Gastrocnemius medialis (tissue), 4 donors: ENCODE results near the gene SUOX. TPM values are rescaled to one million over a fixed set of nuclear protein-coding genes. Genes with fewer than 3 reads are reported as not detected.

ENCODE experiments used
- ATAC-seq, 2 donors: fragments of 150-250 bp; one replicate each; pipeline ENCODE4 v1.9.1; 2016
- DNase-seq, 2 donors: peaks; one replicate each; pipeline ENCODE4 v3.0.0-alpha.2; 2019
- H3K27ac ChIP-seq, 4 donors: fragments of 200-600 bp; sonication (generic); 1 replicate in 1 of 4; 2 replicates in 3 of 4; pipeline ENCODE4 v1.5.1; 2016 to 2018; ENCODE audit warnings: mild to moderate bottlenecking in 2 of 4, moderate library complexity in 1 of 4
- H3K27me3 ChIP-seq, 3 donors: fragments of 200-600 bp; sonication (generic) in 2 of 3; 1 replicate in 1 of 3; 2 replicates in 2 of 3; pipeline versions ENCODE4 v1.5.1 to v1.6.0; 2016 to 2019; ENCODE audit warnings: mild to moderate bottlenecking in 1 of 3, moderate library complexity in 1 of 3
- H3K36me3 ChIP-seq, 2 donors: fragments of 200-600 bp; sonication (generic) in 1 of 2; one replicate each; pipeline ENCODE4 v1.5.1; 2017 to 2018
- H3K4me1 ChIP-seq, 2 donors: fragments of 200-600 bp; sonication (generic) in 1 of 2; one replicate each; pipeline ENCODE4 v1.5.1; 2016 to 2017; ENCODE audit warnings: mild to moderate bottlenecking in 2 of 2
- H3K4me3 ChIP-seq, 4 donors: fragments of 200-600 bp; sonication (generic) in 3 of 4; 1 replicate in 1 of 4; 2 replicates in 3 of 4; pipeline ENCODE4 v1.5.1; 2016 to 2019; ENCODE audit warnings: mild to moderate bottlenecking in 2 of 4
- H3K9me3 ChIP-seq, 3 donors: fragments of 200-600 bp; sonication (generic) in 2 of 3; 1 replicate in 1 of 3; 2 replicates in 2 of 3; pipeline ENCODE4 v1.5.1; 2016 to 2019
- POLR2A ChIP-seq, 2 donors: fragments of 450-650 bp; IDR thresholded peaks; one replicate each; pipeline ENCODE4 v1.6.1; 2017; ENCODE audit warnings: antibody characterized with exemption in 2 of 2, mild to moderate bottlenecking in 2 of 2, moderate library complexity in 2 of 2
- in situ Hi-C, 4 donors: fragments of 200-750 bp; cut with MboI; loops; one replicate each; pipeline versions ENCODE4 v1.15.0 to v1.8.0; 2017; ENCODE audit warnings: low sequenced_read_pairs in 4 of 4
- intact Hi-C: fragments of 100-400 bp; cut with DNase I; formaldehyde crosslinking; loops from one replicate; pipeline ENCODE4 v1.15.1; 2023; ENCODE audit warnings: low total_unique reads
- total RNA-seq, 4 donors: library from RNA; depleted of rRNA; stranded (reverse); fragments of >200 nt; gene quantifications; one replicate each; pipeline versions ENCODE4 v1.1.0 to v1.2.3, GENCODE V29; 2016
- TF ChIP-seq, protein P1 (sequence below), 5 experiments: fragments of 450-650 bp in 3 of 5; fragments of 200-600 bp in 2 of 5; sonication (generic) in 2 of 5; IDR thresholded peaks in 4 of 5; conservative IDR thresholded peaks in 1 of 5; 1 replicate in 4 of 5; 2 replicates in 1 of 5; pipeline ENCODE4 v1.5.1; 2016 to 2019; ENCODE audit warnings: antibody characterized with exemption in 5 of 5, mild to moderate bottlenecking in 3 of 5, moderate library complexity in 3 of 5

Gene SUOX
- total RNA-seq, 4 donors from 2014 or later, result 10.1 to 28.1 (median 18.9) TPM

DNA sequence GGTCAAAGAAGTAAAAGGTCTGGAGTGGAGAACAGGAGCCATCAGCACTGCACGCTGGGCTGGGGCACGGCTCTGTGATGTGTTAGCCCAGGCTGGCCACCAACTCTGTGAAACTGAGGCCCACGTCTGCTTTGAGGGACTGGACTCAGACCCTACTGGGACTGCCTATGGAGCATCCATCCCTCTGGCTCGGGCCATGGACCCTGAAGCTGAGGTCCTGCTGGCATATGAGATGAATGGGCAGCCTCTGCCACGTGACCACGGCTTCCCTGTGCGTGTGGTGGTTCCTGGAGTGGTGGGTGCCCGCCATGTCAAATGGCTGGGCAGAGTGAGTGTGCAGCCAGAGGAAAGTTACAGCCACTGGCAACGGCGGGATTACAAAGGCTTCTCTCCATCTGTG is 7.1 kb downstream of the SUOX start:
- H3K4me3 ChIP-seq, result no peak overlapping the region
- no peaks in the 10 kb centered on the region for H3K27me3 ChIP-seq
- ATAC-seq (no peak), DNase-seq (no peak)
- peaks cover 7 to 10% of the 10 kb centered on the region in 2 donors for H3K4me1 ChIP-seq
- intact Hi-C loops, result no loop called here
- TF ChIP-seq, protein P1, sequence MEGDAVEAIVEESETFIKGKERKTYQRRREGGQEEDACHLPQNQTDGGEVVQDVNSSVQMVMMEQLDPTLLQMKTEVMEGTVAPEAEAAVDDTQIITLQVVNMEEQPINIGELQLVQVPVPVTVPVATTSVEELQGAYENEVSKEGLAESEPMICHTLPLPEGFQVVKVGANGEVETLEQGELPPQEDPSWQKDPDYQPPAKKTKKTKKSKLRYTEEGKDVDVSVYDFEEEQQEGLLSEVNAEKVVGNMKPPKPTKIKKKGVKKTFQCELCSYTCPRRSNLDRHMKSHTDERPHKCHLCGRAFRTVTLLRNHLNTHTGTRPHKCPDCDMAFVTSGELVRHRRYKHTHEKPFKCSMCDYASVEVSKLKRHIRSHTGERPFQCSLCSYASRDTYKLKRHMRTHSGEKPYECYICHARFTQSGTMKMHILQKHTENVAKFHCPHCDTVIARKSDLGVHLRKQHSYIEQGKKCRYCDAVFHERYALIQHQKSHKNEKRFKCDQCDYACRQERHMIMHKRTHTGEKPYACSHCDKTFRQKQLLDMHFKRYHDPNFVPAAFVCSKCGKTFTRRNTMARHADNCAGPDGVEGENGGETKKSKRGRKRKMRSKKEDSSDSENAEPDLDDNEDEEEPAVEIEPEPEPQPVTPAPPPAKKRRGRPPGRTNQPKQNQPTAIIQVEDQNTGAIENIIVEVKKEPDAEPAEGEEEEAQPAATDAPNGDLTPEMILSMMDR (IDR thresholded peaks at IDR 0.05 in 4 of 5, conservative IDR thresholded peaks at IDR 0.05 in 1 of 5), result no peak
- TF ChIP-seq POLR2A (IDR thresholded peaks at IDR 0.05), result no peak
- in situ Hi-C loops, result no loop called here
- H3K9me3 ChIP-seq, result no peaks in the 10 kb centered on the region
- H3K27ac ChIP-seq, result no peak overlapping the region
- peaks cover 0 to 8% of the 10 kb centered on the region in 2 donors for H3K36me3 ChIP-seq

DNA sequence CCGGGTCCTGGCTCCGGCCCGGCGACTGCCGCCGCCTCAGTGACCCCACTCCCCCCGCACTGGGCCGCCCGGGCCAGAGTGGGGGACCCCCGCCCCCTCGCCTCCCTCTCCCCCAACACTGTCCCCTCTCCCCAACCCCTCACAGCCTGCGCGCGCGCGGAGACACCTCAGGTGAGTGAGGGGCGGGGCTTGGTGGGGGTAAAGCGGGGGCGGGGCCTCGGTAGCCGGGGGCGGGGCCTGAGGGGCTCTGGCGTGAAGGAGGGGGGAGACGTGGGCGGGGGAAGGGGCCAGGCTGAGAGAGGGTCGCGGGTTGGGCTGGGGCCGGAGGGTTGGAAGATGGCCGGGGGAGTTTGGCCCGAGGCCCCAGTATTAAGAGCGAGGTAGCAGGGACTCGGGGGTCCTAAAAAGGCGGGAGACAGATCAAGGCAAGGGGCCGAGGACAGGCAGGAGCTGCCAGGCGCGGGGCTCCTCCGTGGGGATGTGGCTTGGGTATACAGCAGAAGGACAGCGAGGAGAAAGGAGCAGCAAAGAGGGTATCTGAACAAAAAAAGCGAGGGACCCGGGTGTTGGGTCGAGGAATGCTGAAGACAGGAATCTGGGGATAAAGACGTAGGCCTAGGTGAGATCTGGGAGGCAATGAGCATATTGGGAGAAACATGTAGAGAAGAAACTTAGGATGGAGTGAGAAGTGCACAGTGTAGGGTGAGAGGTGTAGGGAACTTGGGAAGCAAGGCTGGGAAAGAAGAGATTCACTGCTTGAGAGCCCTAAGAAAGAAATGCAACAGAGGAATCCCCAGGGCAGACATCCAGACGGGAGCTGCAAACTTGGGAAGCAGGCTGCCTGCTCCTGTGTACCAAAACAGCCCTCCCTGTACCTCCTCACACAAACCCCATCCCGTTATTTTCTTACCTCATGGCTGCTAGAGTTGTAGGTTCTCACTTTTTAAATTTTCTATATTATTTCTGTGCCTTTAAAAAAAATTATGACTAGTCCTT is 10.8 kb downstream of the SUOX start:
- no peak for TF ChIP-seq POLR2A (IDR thresholded peaks at IDR 0.05)
- TF ChIP-seq, protein P1 (IDR thresholded peaks at IDR 0.05 in 4 of 5, conservative IDR thresholded peaks at IDR 0.05 in 1 of 5), result no peak
- H3K36me3 ChIP-seq, result no peaks in the 10 kb centered on the region
- ATAC-seq (peak; percentile 66 to 71), DNase-seq (peak in 1 of 2 donors; percentile 35)
- no peaks in the 10 kb centered on the region for H3K27me3 ChIP-seq
- H3K27ac ChIP-seq, result peak overlapping the region; percentile 86 to 98 (median 96)
- H3K9me3 ChIP-seq, result no peaks in the 10 kb centered on the region
- intact Hi-C loops, result loop anchor here (1.0 kb wide), 1 partner anchor 11 kb away; the partner anchor contains the start of gene SUOX
- H3K4me3 ChIP-seq, result peak overlapping the region; percentile 89 to 99 (median 95)
- in situ Hi-C loops, result no loop called here
- H3K4me1 ChIP-seq, result peaks cover 7 to 10% of the 10 kb centered on the region in 2 donors

DNA sequence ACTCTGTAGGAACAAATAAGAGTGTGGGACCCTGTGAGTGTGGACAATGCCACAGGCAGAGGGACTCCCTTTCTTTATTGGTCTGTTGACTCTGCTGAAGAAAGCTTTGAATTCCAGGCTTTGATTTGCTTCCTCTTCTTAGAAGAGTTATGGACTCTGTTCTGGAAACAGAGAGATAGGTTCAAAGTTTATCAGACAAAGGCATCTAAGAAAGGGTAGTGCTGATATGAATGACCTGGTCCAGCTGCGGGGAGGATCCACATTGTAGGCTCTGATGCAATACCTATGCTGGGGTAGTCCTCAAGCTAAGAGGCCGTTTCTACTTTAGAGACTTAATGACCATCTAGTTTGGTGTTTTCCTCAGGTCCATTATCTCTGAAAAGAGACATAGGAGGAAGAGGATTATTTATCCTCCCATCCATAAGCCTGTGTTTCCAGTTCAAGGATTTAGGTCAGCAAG is 13.1 kb downstream of the SUOX start:
- in situ Hi-C loops (no loop called here), intact Hi-C loops (no loop called here)
- Histone ChIP-seq H3K4me1 (peaks cover 7 to 10% of the 10 kb centered on the region in 2 donors), H3K4me3 (no peak overlapping the region), H3K9me3 (no peaks in the 10 kb centered on the region), H3K27ac (no peak overlapping the region), H3K27me3 (no peaks in the 10 kb centered on the region), H3K36me3 (no peaks in the 10 kb centered on the region)
- TF ChIP-seq POLR2A (IDR thresholded peaks at IDR 0.05), result no peak
- TF ChIP-seq, protein P1 (IDR thresholded peaks at IDR 0.05 in 4 of 5, conservative IDR thresholded peaks at IDR 0.05 in 1 of 5), result no peak
- ATAC-seq (no peak), DNase-seq (no peak)

DNA sequence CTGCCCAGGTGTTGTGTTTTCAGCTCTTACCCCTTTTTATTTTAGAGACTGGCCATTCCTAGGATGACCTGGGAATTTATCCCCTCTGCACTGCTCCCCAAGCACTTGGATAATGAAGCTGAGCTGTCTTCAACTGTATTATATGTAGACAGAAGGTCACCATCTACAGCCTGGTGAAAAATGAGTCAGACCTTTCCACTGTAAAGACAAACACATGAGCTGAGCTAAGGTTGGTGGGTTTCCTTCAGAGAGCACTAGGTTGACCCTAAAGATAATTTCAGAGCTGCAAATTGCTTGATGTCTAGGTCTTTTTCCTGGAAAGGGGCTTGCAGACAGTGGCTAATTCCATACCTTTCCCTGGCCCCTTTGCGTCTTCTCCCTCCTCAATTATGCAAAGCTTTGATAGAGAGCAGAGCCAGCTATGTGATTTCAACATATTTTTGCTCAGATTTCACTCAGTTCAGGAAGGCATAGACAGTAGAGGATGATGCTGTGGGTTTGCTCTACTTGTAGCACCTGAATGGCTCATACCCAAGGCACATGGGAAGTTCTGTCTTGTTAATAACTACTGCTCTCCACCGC is 14.5 kb downstream of the SUOX start:
- no peak for DNase-seq

More for the DNA sequence above, 14.5 kb downstream of the SUOX start:
- Histone ChIP-seq H3K4me1 (peaks cover 7 to 10% of the 10 kb centered on the region in 2 donors), H3K4me3 (no peak overlapping the region), H3K27ac (no peak overlapping the region), H3K27me3 (no peaks in the 10 kb centered on the region), H3K36me3 (no peaks in the 10 kb centered on the region), H3K9me3 (no peaks in the 10 kb centered on the region)
- in situ Hi-C loops (no loop called here), intact Hi-C loops (no loop called here)
- no peak for TF ChIP-seq POLR2A (IDR thresholded peaks at IDR 0.05)
- TF ChIP-seq, protein P1 (IDR thresholded peaks at IDR 0.05 in 4 of 5, conservative IDR thresholded peaks at IDR 0.05 in 1 of 5), result no peak
- no peak for ATAC-seq
